Measurements from ENCODE around the gene C12orf57. TPM values are rescaled to one million over a fixed set of nuclear protein-coding genes. Genes with fewer than 3 reads are reported as not detected.
A peak's percentile ranks its signal among the peaks of the same experiment; 100 is the strongest.

C12orf57 gene
- total and polyA plus RNA-seq, 2 experiments from 2014 or later = 217 to 219 TPM

DNA sequence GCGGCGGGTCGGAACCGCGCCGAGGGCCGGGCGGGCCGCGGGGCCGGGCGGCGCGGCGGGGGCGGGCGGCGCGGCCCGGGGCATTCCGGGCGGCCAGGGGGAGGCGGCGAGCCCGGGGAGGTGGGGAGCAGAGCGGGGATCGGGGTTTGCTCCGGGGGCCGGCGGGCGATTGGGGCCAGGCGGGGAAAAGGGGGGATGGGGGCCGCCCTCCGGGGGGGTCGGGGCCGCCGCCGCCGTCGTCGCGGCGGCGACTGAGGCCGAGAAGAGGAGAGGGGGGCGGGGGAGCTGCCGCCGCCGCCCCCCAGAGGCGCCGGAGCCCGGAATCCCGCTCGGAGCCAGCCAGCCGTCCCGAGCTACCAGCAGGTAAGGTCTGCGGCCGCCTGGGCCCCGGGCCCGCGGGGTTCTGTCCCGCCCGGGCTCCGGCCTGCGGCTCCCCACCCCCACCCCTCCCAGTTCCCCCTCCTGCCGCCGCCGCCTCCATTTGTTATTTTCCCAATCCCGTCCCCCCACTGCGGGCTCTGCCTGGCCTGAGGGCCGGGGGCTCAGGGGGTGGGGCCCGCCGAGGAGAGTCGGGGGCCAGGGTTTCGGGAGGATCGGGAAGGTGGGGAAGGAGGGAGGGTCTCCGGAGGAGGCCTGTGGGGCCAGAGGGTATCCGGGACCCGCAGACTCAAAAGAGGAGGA lies 15.7 kb upstream of the C12orf57 start:
- no peaks in the 10 kb centered on the region for H3K9me2 ChIP-seq (replicated peaks; ENCODE audit: insufficient read depth)
- peak overlapping the region; percentile 91 for H3K4me2 ChIP-seq
- no peak for TF ChIP-seq CTCF (IDR thresholded peaks at IDR 0.05; ENCODE audit: poor library complexity)
- H2AFZ ChIP-seq = no peak overlapping the region
- peak; percentile 58 for DNase-seq (ENCODE audit: low spot score)
- no peaks in the 10 kb centered on the region for H3K27me3 ChIP-seq
- H4K20me1 ChIP-seq (ENCODE audit: insufficient read depth, poor library complexity, severe bottlenecking) = peaks cover 45% of the 10 kb centered on the region
- H3K9me3 ChIP-seq (ENCODE audit: low read depth) = no peaks in the 10 kb centered on the region
- peak overlapping the region; percentile 99 for H3K27ac ChIP-seq
- peaks cover 63% of the 10 kb centered on the region for H3K79me2 ChIP-seq
- WGBS (ENCODE audit: low lambda C conversion rate, missing lambda C conversion rate) = 0% methylated on average over 1 of the region's 79 CpGs
- peak overlapping the region; percentile 89 for H3K4me3 ChIP-seq
- H3K36me3 ChIP-seq (replicated peaks; ENCODE audit: insufficient read depth, low read depth) = no peaks in the 10 kb centered on the region
- H3K4me1 ChIP-seq (ENCODE audit: insufficient read depth) = peaks cover 56% of the 10 kb centered on the region

DNA sequence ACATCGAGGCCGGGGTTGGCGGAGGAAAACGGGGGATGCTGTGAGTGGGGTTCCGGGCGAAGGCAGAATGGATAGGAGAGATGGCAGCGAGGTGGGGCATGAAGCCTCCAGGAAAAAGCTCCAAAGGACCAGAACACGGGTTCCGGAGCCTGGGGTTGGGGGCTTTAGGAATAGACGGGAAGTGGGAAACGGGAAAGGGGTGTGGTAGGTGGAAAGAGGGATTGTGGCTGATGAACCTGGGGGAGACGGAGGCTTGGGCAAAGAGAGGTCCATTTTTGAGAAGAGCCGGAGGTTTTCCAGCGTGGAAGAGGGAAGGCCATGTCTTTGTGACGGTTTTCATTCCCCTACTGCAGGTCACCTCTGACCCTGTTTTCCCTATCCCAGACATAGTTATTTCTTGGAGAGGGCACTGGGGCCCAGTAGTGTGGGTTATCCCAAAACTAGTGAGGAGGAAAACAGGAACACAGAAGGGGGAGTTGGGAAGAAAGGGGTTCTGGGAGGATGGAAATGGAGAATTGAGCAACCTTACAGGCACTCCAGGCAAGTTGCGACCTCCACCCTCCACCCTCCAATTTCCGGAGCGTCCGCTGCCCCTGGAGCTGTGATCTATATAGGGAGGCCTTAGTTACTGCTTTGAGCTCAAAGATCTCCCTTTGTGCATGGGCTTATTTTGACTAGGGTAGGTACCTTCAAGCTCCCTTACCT lies 15.0 kb upstream of the C12orf57 start:
- Histone ChIP-seq H3K36me3 (replicated peaks; ENCODE audit: insufficient read depth, low read depth) (no peaks in the 10 kb centered on the region), H3K27ac (peak overlapping the region; percentile 99), H3K4me3 (peak overlapping the region; percentile 89), H3K9me2 (replicated peaks; ENCODE audit: insufficient read depth) (no peaks in the 10 kb centered on the region), H2AFZ (no peak overlapping the region), H3K79me2 (peaks cover 70% of the 10 kb centered on the region), H3K4me2 (peak overlapping the region; percentile 91), H3K4me1 (ENCODE audit: insufficient read depth) (peaks cover 62% of the 10 kb centered on the region), H3K9me3 (ENCODE audit: low read depth) (no peaks in the 10 kb centered on the region), H4K20me1 (ENCODE audit: insufficient read depth, poor library complexity, severe bottlenecking) (peaks cover 52% of the 10 kb centered on the region), H3K27me3 (no peaks in the 10 kb centered on the region)
- TF ChIP-seq CTCF (IDR thresholded peaks at IDR 0.05; ENCODE audit: poor library complexity) (no peak), EZH2 (IDR thresholded peaks at IDR 0.05; ENCODE audit: borderline replicate concordance) (no peak), EZH2phosphoT487 (IDR thresholded peaks at IDR 0.05; ENCODE audit: low read depth, severe bottlenecking, unreplicated experiment) (no peak)
- no peak for DNase-seq (ENCODE audit: low spot score)
- 3% methylated on average over 12 of the region's 19 CpGs for WGBS (ENCODE audit: low lambda C conversion rate, missing lambda C conversion rate)

DNA sequence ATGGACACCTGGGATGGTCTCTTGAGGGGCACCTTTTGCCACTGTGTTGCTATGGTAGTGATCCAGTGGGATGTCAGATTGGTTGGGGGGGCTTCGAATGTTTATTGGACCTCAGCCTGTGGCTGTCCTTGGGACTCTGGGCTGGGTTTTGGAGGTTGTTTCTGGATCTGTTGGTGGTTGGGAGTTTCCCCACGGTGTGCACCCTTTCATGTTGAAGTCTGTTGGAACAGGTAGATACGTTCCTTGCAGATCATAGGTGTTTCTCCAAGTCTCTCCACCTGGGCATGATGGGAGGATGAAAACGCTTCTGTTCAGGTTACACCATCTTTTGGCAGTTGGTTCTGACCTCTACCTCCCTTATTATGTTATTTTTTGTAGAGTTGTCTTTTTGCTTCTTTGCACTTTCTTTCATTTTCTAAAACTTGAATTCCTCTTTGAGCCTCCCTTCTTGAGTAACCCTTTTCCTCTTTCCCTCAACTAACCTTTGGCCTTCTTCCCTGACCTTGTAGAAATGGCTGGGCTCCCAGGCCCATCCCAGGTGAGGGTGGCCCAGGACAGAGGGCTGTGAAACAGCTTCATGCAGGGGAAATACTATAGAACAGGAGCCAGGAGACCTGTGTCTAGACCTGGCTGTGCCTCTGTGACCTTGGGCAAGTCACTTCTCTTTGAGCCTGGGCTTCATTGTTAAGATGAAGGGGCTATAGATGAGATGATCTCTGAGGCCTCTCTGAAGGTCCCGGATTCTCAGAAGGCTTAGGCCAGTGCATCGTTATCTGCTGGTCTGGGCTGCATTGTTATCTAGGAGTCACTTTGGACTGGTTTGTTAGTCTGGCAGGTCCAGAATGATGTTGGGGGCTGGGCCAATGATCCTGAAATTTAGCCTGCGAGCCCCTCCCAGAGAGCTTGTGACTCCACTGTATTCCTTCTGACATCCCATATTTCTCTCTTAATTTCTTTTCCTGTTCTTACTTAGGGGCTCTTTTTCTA lies 14.1 kb upstream of the C12orf57 start:
- Histone ChIP-seq H3K4me3 (peak overlapping the region; percentile 89), H3K27ac (peak overlapping the region; percentile 99), H3K4me1 (ENCODE audit: insufficient read depth) (peaks cover 61% of the 10 kb centered on the region), H3K36me3 (replicated peaks; ENCODE audit: insufficient read depth, low read depth) (no peaks in the 10 kb centered on the region), H3K27me3 (no peaks in the 10 kb centered on the region), H3K9me3 (ENCODE audit: low read depth) (no peaks in the 10 kb centered on the region), H3K79me2 (peaks cover 79% of the 10 kb centered on the region), H4K20me1 (ENCODE audit: insufficient read depth, poor library complexity, severe bottlenecking) (peaks cover 56% of the 10 kb centered on the region), H2AFZ (no peak overlapping the region), H3K4me2 (peak overlapping the region; percentile 91), H3K9me2 (replicated peaks; ENCODE audit: insufficient read depth) (no peaks in the 10 kb centered on the region)
- DNase-seq (ENCODE audit: low spot score) = no peak
- whole genome bisulfite sequencing (ENCODE audit: low lambda C conversion rate, missing lambda C conversion rate) = 46% methylated on average over 7 of the region's 7 CpGs
- TF ChIP-seq EZH2 (IDR thresholded peaks at IDR 0.05; ENCODE audit: borderline replicate concordance) = no peak

All from hepatocyte (in vitro differentiated cells).